SJSA1 (cell line): ENCODE data around the gene CMTM3. TPM values are rescaled to one million over a fixed set of nuclear protein-coding genes. Genes with fewer than 3 reads are reported as not detected.

Source experiments
- DNase-seq, 2 experiments: peaks; one replicate each; pipeline ENCODE4 v3.0.0-alpha.2; 2015 to 2020; ENCODE audit warnings: low spot score in 2 of 2, low read depth in 1 of 2
- H3K27ac ChIP-seq: fragments of 250-450 bp; sonication (Bioruptor Pico); 2 replicates; pipeline ENCODE4 v1.5.1; 2020; ENCODE audit warnings: mild to moderate bottlenecking, moderate library complexity
- H3K27me3 ChIP-seq: fragments of 250-450 bp; sonication (Bioruptor Pico); replicated peaks from 2 replicates; pipeline ENCODE4 v1.5.1; 2020; ENCODE audit warnings: mild to moderate bottlenecking, moderate library complexity
- H3K36me3 ChIP-seq: fragments of 250-450 bp; sonication (Bioruptor Pico); 2 replicates; pipeline ENCODE4 v1.5.1; 2020; ENCODE audit warnings: mild to moderate bottlenecking
- H3K4me1 ChIP-seq: fragments of 250-450 bp; sonication (Bioruptor Pico); replicated peaks from 2 replicates; pipeline ENCODE4 v1.6.1; 2021; ENCODE audit warnings: mild to moderate bottlenecking
- H3K4me3 ChIP-seq: fragments of 250-450 bp; sonication (Bioruptor Pico); 2 replicates; pipeline ENCODE4 v1.5.1; 2020; ENCODE audit warnings: mild to moderate bottlenecking
- H3K9me3 ChIP-seq: fragments of 250-450 bp; sonication (Bioruptor Pico); replicated peaks from 2 replicates; pipeline ENCODE4 v1.5.1; 2020; ENCODE audit warnings: mild to moderate bottlenecking
- total RNA-seq: library from RNA; depleted of rRNA; stranded (reverse); fragments of >200 nt; shearing (Covaris generic); gene quantifications from 2 replicates; pipeline ENCODE4 v1.2.3, GENCODE V29; 2014

The CMTM3 gene
- total RNA-seq, 1 experiment from 2014 or later, result 18.9 TPM

GRCh38 chr16:66574081-66574480 lies 30.4 kb upstream of the CMTM3 start:
- Histone ChIP-seq H3K27ac (no peak overlapping the region), H3K4me3 (no peak overlapping the region), H3K4me1 (peaks cover 15% of the 10 kb centered on the region), H3K36me3 (peaks cover 6% of the 10 kb centered on the region), H3K9me3 (no peaks in the 10 kb centered on the region), H3K27me3 (no peaks in the 10 kb centered on the region)
- no peak for DNase-seq

GRCh38 chr16:66574531-66574930 lies 30.0 kb upstream of the CMTM3 start:
- Histone ChIP-seq H3K36me3 (peaks cover 6% of the 10 kb centered on the region), H3K4me3 (no peak overlapping the region), H3K27ac (no peak overlapping the region), H3K9me3 (no peaks in the 10 kb centered on the region), H3K4me1 (peaks cover 11% of the 10 kb centered on the region), H3K27me3 (no peaks in the 10 kb centered on the region)
- no peak for DNase-seq

GRCh38 chr16:66575060-66575459 lies 29.4 kb upstream of the CMTM3 start:
- no peak for DNase-seq
- H3K36me3 ChIP-seq, result peaks cover 6% of the 10 kb centered on the region
- no peak overlapping the region for H3K4me3 ChIP-seq
- no peak overlapping the region for H3K27ac ChIP-seq
- H3K4me1 ChIP-seq, result peaks cover 5% of the 10 kb centered on the region
- no peaks in the 10 kb centered on the region for H3K9me3 ChIP-seq
- H3K27me3 ChIP-seq, result no peaks in the 10 kb centered on the region

- H3K27me3 ChIP-seq, result no peaks in the 10 kb centered on the region
Observed at GRCh38 chr16:66576296-66576695, 28.2 kb upstream of the CMTM3 start.

GRCh38 chr16:66578651-66579531 lies 25.6 kb upstream of the CMTM3 start, which contains the start of gene CMTM2:
Gene CMTM2, plus strand, starts transcription at chr16:66579463. Its CDS starts 145 bp downstream, at chr16:66579608.
- Histone ChIP-seq H3K27ac (no peak within 1 kb of the TSS), H3K27me3 (no peaks in the 10 kb centered on the region), H3K4me1 (no peaks in the 10 kb centered on the region), H3K36me3 (no peaks in the 10 kb centered on the region), H3K4me3 (no peak within 1 kb of the TSS), H3K9me3 (no peaks in the 10 kb centered on the region)
- DNase-seq, result no peak

More at GRCh38 chr16:66576296-66576695, 28.2 kb upstream of the CMTM3 start:
- no peak for DNase-seq
- Histone ChIP-seq H3K27ac (no peak overlapping the region), H3K36me3 (peaks cover 1% of the 10 kb centered on the region), H3K4me3 (no peak overlapping the region), H3K4me1 (no peaks in the 10 kb centered on the region), H3K9me3 (no peaks in the 10 kb centered on the region)

- no peak overlapping the region for H3K27ac ChIP-seq
- no peaks in the 10 kb centered on the region for H3K4me1 ChIP-seq
- no peaks in the 10 kb centered on the region for H3K9me3 ChIP-seq
- DNase-seq, result no peak
- H3K4me3 ChIP-seq, result no peak overlapping the region
- no peaks in the 10 kb centered on the region for H3K27me3 ChIP-seq
- H3K36me3 ChIP-seq, result no peaks in the 10 kb centered on the region
Observed at GRCh38 chr16:66580605-66581209, 23.8 kb upstream of the CMTM3 start.

- no peak overlapping the region for H3K27ac ChIP-seq
- no peaks in the 10 kb centered on the region for H3K36me3 ChIP-seq
- no peak for DNase-seq
- no peaks in the 10 kb centered on the region for H3K9me3 ChIP-seq
- H3K4me1 ChIP-seq, result no peaks in the 10 kb centered on the region
- no peaks in the 10 kb centered on the region for H3K27me3 ChIP-seq
- H3K4me3 ChIP-seq, result no peak overlapping the region
Observed at GRCh38 chr16:66581246-66581952, 23.1 kb upstream of the CMTM3 start.

- H3K4me3 ChIP-seq, result no peak overlapping the region
- H3K27ac ChIP-seq, result no peak overlapping the region
- no peaks in the 10 kb centered on the region for H3K27me3 ChIP-seq
- H3K4me1 ChIP-seq, result no peaks in the 10 kb centered on the region
- DNase-seq, result no peak
- no peaks in the 10 kb centered on the region for H3K36me3 ChIP-seq
- no peaks in the 10 kb centered on the region for H3K9me3 ChIP-seq
Observed at GRCh38 chr16:66585481-66586239, 18.8 kb upstream of the CMTM3 start.

- no peak for DNase-seq
- Histone ChIP-seq H3K9me3 (no peaks in the 10 kb centered on the region), H3K4me1 (no peaks in the 10 kb centered on the region), H3K27ac (no peak overlapping the region), H3K27me3 (no peaks in the 10 kb centered on the region), H3K4me3 (no peak overlapping the region), H3K36me3 (no peaks in the 10 kb centered on the region)
Observed at GRCh38 chr16:66587881-66588600, 16.5 kb upstream of the CMTM3 start.

GRCh38 chr16:66588981-66589713 lies 15.4 kb upstream of the CMTM3 start:
- no peak for DNase-seq
- Histone ChIP-seq H3K9me3 (no peaks in the 10 kb centered on the region), H3K27ac (no peak overlapping the region), H3K36me3 (no peaks in the 10 kb centered on the region), H3K27me3 (no peaks in the 10 kb centered on the region), H3K4me1 (no peaks in the 10 kb centered on the region), H3K4me3 (no peak overlapping the region)

- no peaks in the 10 kb centered on the region for H3K9me3 ChIP-seq
- no peak overlapping the region for H3K4me3 ChIP-seq
- no peaks in the 10 kb centered on the region for H3K27me3 ChIP-seq
- H3K27ac ChIP-seq, result no peak overlapping the region
- H3K36me3 ChIP-seq, result no peaks in the 10 kb centered on the region
- no peaks in the 10 kb centered on the region for H3K4me1 ChIP-seq
- no peak for DNase-seq
Observed at GRCh38 chr16:66590322-66590721, 14.2 kb upstream of the CMTM3 start.

- H3K4me3 ChIP-seq, result no peak overlapping the region
- DNase-seq, result no peak
- H3K27me3 ChIP-seq, result no peaks in the 10 kb centered on the region
- no peaks in the 10 kb centered on the region for H3K36me3 ChIP-seq
- no peak overlapping the region for H3K27ac ChIP-seq
- H3K9me3 ChIP-seq, result no peaks in the 10 kb centered on the region
- H3K4me1 ChIP-seq, result no peaks in the 10 kb centered on the region
Observed at GRCh38 chr16:66591018-66591417, 13.5 kb upstream of the CMTM3 start.
